ENCODE results near the gene ATXN1.

- TF ChIP-seq CTCF (IDR thresholded peaks at IDR 0.05; ENCODE audit: insufficient read depth, low read length, poor library complexity, severe bottlenecking) (no peak), EZH2phosphoT487 (conservative IDR thresholded peaks at IDR 0.05; ENCODE audit: low read length) (no peak)
These were observed 362.7 kb downstream of the ATXN1 start for GRCh38 chr6:16398587-16398986.
